CD4-positive, alpha-beta memory T cell (primary cell): Measurements from ENCODE around the gene AGPAT4. TPM values are rescaled to one million over a fixed set of nuclear protein-coding genes. Genes with fewer than 3 reads are reported as not detected.

Experiments
- CTCF ChIA-PET: fragments of 350-600 bp; sonication (Branson Sonifier 250); formaldehyde crosslinking; loops from one replicate; lab custom pipeline; 2021; ENCODE audit warnings: inconsistent platforms; ENCODE audit not compliant: partially characterized antibody; lab: Charles Lee
- POLR2A ChIA-PET: fragments of 350-600 bp; sonication (Branson Sonifier 250); formaldehyde crosslinking; loops from one replicate; lab custom pipeline; 2021; ENCODE audit not compliant: partially characterized antibody; lab: Charles Lee
- DNase-seq, 5 donors: peaks; one replicate each; pipeline versions ENCODE4 v3.0.0 to v3.0.0-alpha.2; 2020 to 2022; ENCODE audit warnings: mixed read lengths in 1 of 5
- H3K27ac ChIP-seq: one replicate; pipeline ENCODE4 v1.7.0; 2013; ENCODE audit warnings: low read depth, low read length
- H3K27me3 ChIP-seq: 2 replicates; pipeline ENCODE4 v1.7.0; 2013; ENCODE audit warnings: mild to moderate bottlenecking, low read length, moderate library complexity; ENCODE audit not compliant: insufficient read depth
- H3K36me3 ChIP-seq: 2 replicates; pipeline ENCODE4 v1.7.0; 2013; ENCODE audit warnings: mild to moderate bottlenecking, low read length, moderate library complexity; ENCODE audit not compliant: insufficient read depth
- H3K4me1 ChIP-seq: 2 replicates; pipeline ENCODE4 v1.7.0; 2013; ENCODE audit warnings: mild to moderate bottlenecking, low read length, moderate library complexity; ENCODE audit not compliant: insufficient read depth
- H3K4me3 ChIP-seq, 2 donors: one replicate each; pipeline ENCODE4 v1.7.0; 2013; ENCODE audit warnings: low read length in 2 of 2, mild to moderate bottlenecking in 1 of 2
- H3K9me3 ChIP-seq, 2 donors: one replicate each; pipeline ENCODE4 v1.7.0; 2013; ENCODE audit warnings: low read length in 2 of 2, control low read depth in 1 of 2; ENCODE audit not compliant: control insufficient read depth in 1 of 2
- H3K27ac Mint-ChIP-seq, 7 donors: one replicate each; pipeline ENCODE4 v1.8.0; 2020 to 2021; ENCODE audit warnings: mixed read lengths in 7 of 7, mild to moderate bottlenecking in 6 of 7, inconsistent platforms in 3 of 7, moderate library complexity in 3 of 7
- H3K27me3 Mint-ChIP-seq, 2 donors: one replicate each; pipeline ENCODE4 v1.8.0; 2020 to 2021; ENCODE audit warnings: mixed read lengths in 2 of 2
- H3K36me3 Mint-ChIP-seq, 2 donors: one replicate each; pipeline ENCODE4 v1.8.0; 2020 to 2021; ENCODE audit warnings: mixed read lengths in 2 of 2, inconsistent platforms in 1 of 2, mild to moderate bottlenecking in 1 of 2
- H3K4me1 Mint-ChIP-seq, 4 donors: one replicate each; pipeline ENCODE4 v1.8.0; 2020 to 2021; ENCODE audit warnings: mixed read lengths in 4 of 4, mild to moderate bottlenecking in 1 of 4
- H3K4me3 Mint-ChIP-seq, 8 donors: one replicate each; pipeline ENCODE4 v1.8.0; 2020 to 2021; ENCODE audit warnings: mixed read lengths in 8 of 8, mild to moderate bottlenecking in 7 of 8, moderate library complexity in 6 of 8, inconsistent platforms in 3 of 8
- H3K9me3 Mint-ChIP-seq, 8 donors: one replicate each; pipeline ENCODE4 v1.8.0; 2020 to 2021; ENCODE audit warnings: mixed read lengths in 8 of 8, mild to moderate bottlenecking in 5 of 8, inconsistent platforms in 3 of 8, moderate library complexity in 1 of 8
- intact Hi-C: fragments of 100-400 bp; cut with micrococcal nuclease; formaldehyde crosslinking; loops from one replicate; pipeline ENCODE4 v1.15.1; 2023
- polyA plus RNA-seq, 2 donors: library from polyadenylated mRNA; unstranded; fragments of 300-500 nt; fragmentation: Illumina TruSeq; gene quantifications; one replicate each; pipeline ENCODE4 v1.2.3, GENCODE V29; 2021
- total RNA-seq, 2 experiments: library from RNA; stranded (reverse); gene quantifications; one replicate each; pipeline ENCODE4 v1.2.3, GENCODE V29; 2021

AGPAT4 gene
- total and polyA plus RNA-seq, 4 experiments from 2014 or later, result 3.6 to 6.9 (median 4.1) TPM

GRCh38 chr6:161228921-161229591, 44.8 kb downstream of the AGPAT4 start:
- CTCF ChIA-PET, result no interaction called here
- POLR2A ChIA-PET, result no interaction called here
- Mint-ChIP-seq H3K4me1 (peaks cover 28 to 47% (median 41%) of the 10 kb centered on the region in 4 donors), H3K36me3 (peaks cover 15 to 17% of the 10 kb centered on the region in 2 donors), H3K27me3 (no peaks in the 10 kb centered on the region), H3K9me3 (peaks cover 0 to 1% (median 0%) of the 10 kb centered on the region in 8 donors), H3K27ac (peak overlapping the region; percentile 22 to 92 (median 64)), H3K4me3 (peak overlapping the region in 6 of 8 donors; percentile 2 to 42 (median 26))
- intact Hi-C loops, result no loop called here
- no peak for DNase-seq
- Histone ChIP-seq H3K4me3 (no peak overlapping the region), H3K4me1 (peaks cover 44% of the 10 kb centered on the region), H3K27me3 (no peaks in the 10 kb centered on the region), H3K36me3 (no peaks in the 10 kb centered on the region), H3K9me3 (no peaks in the 10 kb centered on the region), H3K27ac (no peak overlapping the region)

GRCh38 chr6:161228096-161228495, 45.8 kb downstream of the AGPAT4 start:
- no peak for DNase-seq
- peaks cover 0 to 1% (median 0%) of the 10 kb centered on the region in 8 donors for H3K9me3 Mint-ChIP-seq
- ChIA-PET CTCF (no interaction called here), POLR2A (interaction anchor here (1.0 kb wide), 1 partner anchor 45 kb away, joined by 4 read pairs; the partner anchor contains the start of gene AGPAT4)
- peaks cover 32 to 56% (median 48%) of the 10 kb centered on the region in 4 donors for H3K4me1 Mint-ChIP-seq
- Histone ChIP-seq H3K9me3 (no peaks in the 10 kb centered on the region), H3K27me3 (no peaks in the 10 kb centered on the region), H3K4me3 (no peak overlapping the region), H3K27ac (no peak overlapping the region), H3K36me3 (no peaks in the 10 kb centered on the region), H3K4me1 (peaks cover 51% of the 10 kb centered on the region)
- H3K27me3 Mint-ChIP-seq, result no peaks in the 10 kb centered on the region
- peak overlapping the region in 5 of 8 donors; percentile 11 to 37 (median 31) for H3K4me3 Mint-ChIP-seq
- intact Hi-C loops, result no loop called here
- H3K27ac Mint-ChIP-seq, result peak overlapping the region; percentile 24 to 95 (median 90)
- peaks cover 14 to 15% of the 10 kb centered on the region in 2 donors for H3K36me3 Mint-ChIP-seq

GRCh38 chr6:161227004-161227960, 46.6 kb downstream of the AGPAT4 start:
- Histone ChIP-seq H3K27me3 (no peaks in the 10 kb centered on the region), H3K9me3 (no peaks in the 10 kb centered on the region), H3K4me3 (no peak overlapping the region), H3K27ac (peak overlapping the region; percentile 9), H3K36me3 (no peaks in the 10 kb centered on the region), H3K4me1 (peaks cover 51% of the 10 kb centered on the region)
- H3K4me1 Mint-ChIP-seq, result peaks cover 32 to 58% (median 49%) of the 10 kb centered on the region in 4 donors
- H3K4me3 Mint-ChIP-seq, result peak overlapping the region; percentile 32 to 90 (median 76)
- ChIA-PET CTCF (interaction anchor here (0.7 kb wide), 1 partner anchor 145 kb away, joined by 3 read pairs; no protein-coding TSS in a partner anchor), POLR2A (interaction anchor here (1.0 to 1.2 kb wide), 3 partner anchors 46 to 235 kb away, joined by 4 to 8 read pairs (median 7); partner anchors contain the start of gene AGPAT4)
- peak overlapping the region; percentile 90 to 97 (median 95) for H3K27ac Mint-ChIP-seq
- H3K27me3 Mint-ChIP-seq, result no peaks in the 10 kb centered on the region
- peaks cover 0 to 1% (median 0%) of the 10 kb centered on the region in 8 donors for H3K9me3 Mint-ChIP-seq
- intact Hi-C loops, result no loop called here
- DNase-seq, result no peak
- H3K36me3 Mint-ChIP-seq, result peaks cover 17 to 18% of the 10 kb centered on the region in 2 donors

GRCh38 chr6:161226009-161226964, 47.6 kb downstream of the AGPAT4 start:
- intact Hi-C loops, result no loop called here
- CTCF ChIA-PET, result interaction anchor here (1.1 kb wide), 1 partner anchor 144 kb away, joined by 4 read pairs; no protein-coding TSS in a partner anchor

GRCh38 chr6:161225681-161226008, 48.2 kb downstream of the AGPAT4 start:
- H3K4me3 Mint-ChIP-seq, result peak overlapping the region in 5 of 8 donors; percentile 28 to 74 (median 46)
- ChIA-PET POLR2A (interaction anchor here (1.2 kb wide), 1 partner anchor 233 kb away, joined by 7 read pairs; no protein-coding TSS in a partner anchor), CTCF (interaction anchor here (1.1 kb wide), 1 partner anchor 145 kb away, joined by 4 read pairs; no protein-coding TSS in a partner anchor)
- Histone ChIP-seq H3K36me3 (no peaks in the 10 kb centered on the region), H3K9me3 (no peaks in the 10 kb centered on the region), H3K27me3 (no peaks in the 10 kb centered on the region), H3K27ac (peak overlapping the region; percentile 9), H3K4me3 (no peak overlapping the region), H3K4me1 (peaks cover 51% of the 10 kb centered on the region)
- intact Hi-C loops, result no loop called here
- peaks cover 11 to 15% of the 10 kb centered on the region in 2 donors for H3K36me3 Mint-ChIP-seq
- H3K9me3 Mint-ChIP-seq, result peaks cover 0 to 1% (median 0%) of the 10 kb centered on the region in 8 donors
- peaks cover 32 to 58% (median 49%) of the 10 kb centered on the region in 4 donors for H3K4me1 Mint-ChIP-seq
- peak overlapping the region; percentile 90 to 97 (median 95) for H3K27ac Mint-ChIP-seq
- no peaks in the 10 kb centered on the region for H3K27me3 Mint-ChIP-seq
- DNase-seq, result no peak

More at GRCh38 chr6:161226009-161226964, 47.6 kb downstream of the AGPAT4 start:
- Histone ChIP-seq H3K36me3 (no peaks in the 10 kb centered on the region), H3K4me1 (peaks cover 51% of the 10 kb centered on the region), H3K4me3 (peak overlapping the region in 1 of 2 donors; percentile 11), H3K9me3 (no peaks in the 10 kb centered on the region), H3K27ac (peak overlapping the region; percentile 9), H3K27me3 (no peaks in the 10 kb centered on the region)
- Mint-ChIP-seq H3K9me3 (peaks cover 0 to 1% (median 0%) of the 10 kb centered on the region in 8 donors), H3K36me3 (peaks cover 11 to 19% of the 10 kb centered on the region in 2 donors), H3K4me1 (peaks cover 32 to 58% (median 49%) of the 10 kb centered on the region in 4 donors), H3K4me3 (peak overlapping the region; percentile 48 to 90 (median 76)), H3K27ac (peak overlapping the region; percentile 90 to 97 (median 95)), H3K27me3 (no peaks in the 10 kb centered on the region)
- DNase-seq, result peak; percentile 41 to 57 (median 51)
- POLR2A ChIA-PET, result interaction anchor here (1.0 to 1.2 kb wide), 2 partner anchors 47 to 234 kb away, joined by 7 to 8 read pairs; partner anchors contain the start of gene AGPAT4
